Measurements from ENCODE around the gene MBD2. TPM values are rescaled to one million over a fixed set of nuclear protein-coding genes. Genes with fewer than 3 reads are reported as not detected.
"Not testable (repeated sequence)": the region's sequence is repeated elsewhere in the genome, so short reads cannot be mapped to it uniquely, and the experiment has no call there.

MBD2 gene
- total and polyA plus RNA-seq, 2 donors from 2014 or later, result 79.1 to 123 TPM

DNA sequence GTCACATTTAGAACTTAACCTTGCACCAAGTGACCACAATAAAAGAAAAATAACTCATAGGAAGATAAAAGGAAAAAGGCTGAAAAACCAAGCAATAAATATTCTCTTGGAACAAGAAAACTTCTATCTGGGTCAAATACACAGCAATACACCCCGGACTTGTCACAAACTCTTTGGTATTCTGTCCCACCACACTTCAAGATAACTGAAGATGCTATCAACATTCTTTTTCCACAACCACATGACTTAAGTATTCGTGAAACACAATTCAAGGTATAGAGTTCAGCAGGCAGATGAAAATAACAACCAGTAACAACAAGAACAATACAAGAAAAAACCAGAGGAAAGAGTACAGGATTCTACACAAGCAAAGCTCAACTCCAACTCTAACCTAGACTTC, 18.0 kb downstream of the MBD2 start:
- peaks cover 0 to 9% (median 3%) of the 10 kb centered on the region in 3 donors for H3K36me3 ChIP-seq (ENCODE audit: control insufficient read depth in 2 of 3, insufficient read depth in 3 of 3, low read length in 3 of 3)
- no peaks in the 10 kb centered on the region for H3K27me3 ChIP-seq (ENCODE audit: control insufficient read depth, insufficient read depth, low read length)
- H3K27ac ChIP-seq (ENCODE audit: low read depth in 2 of 2, low read length in 2 of 2), result no peak overlapping the region
- no peak overlapping the region for H3K9ac ChIP-seq (ENCODE audit: low read length in 3 of 3)
- H3K4me1 ChIP-seq (ENCODE audit: control insufficient read depth in 2 of 3, insufficient read depth in 2 of 3, low read depth in 1 of 3, low read length in 3 of 3), result peaks cover 3 to 14% (median 7%) of the 10 kb centered on the region in 3 donors
- intact Hi-C loops (cut with DNase I), result no loop called here
- no peak overlapping the region for H3K4me3 ChIP-seq (ENCODE audit: low read length in 3 of 3)
- TF ChIP-seq, protein P1, sequence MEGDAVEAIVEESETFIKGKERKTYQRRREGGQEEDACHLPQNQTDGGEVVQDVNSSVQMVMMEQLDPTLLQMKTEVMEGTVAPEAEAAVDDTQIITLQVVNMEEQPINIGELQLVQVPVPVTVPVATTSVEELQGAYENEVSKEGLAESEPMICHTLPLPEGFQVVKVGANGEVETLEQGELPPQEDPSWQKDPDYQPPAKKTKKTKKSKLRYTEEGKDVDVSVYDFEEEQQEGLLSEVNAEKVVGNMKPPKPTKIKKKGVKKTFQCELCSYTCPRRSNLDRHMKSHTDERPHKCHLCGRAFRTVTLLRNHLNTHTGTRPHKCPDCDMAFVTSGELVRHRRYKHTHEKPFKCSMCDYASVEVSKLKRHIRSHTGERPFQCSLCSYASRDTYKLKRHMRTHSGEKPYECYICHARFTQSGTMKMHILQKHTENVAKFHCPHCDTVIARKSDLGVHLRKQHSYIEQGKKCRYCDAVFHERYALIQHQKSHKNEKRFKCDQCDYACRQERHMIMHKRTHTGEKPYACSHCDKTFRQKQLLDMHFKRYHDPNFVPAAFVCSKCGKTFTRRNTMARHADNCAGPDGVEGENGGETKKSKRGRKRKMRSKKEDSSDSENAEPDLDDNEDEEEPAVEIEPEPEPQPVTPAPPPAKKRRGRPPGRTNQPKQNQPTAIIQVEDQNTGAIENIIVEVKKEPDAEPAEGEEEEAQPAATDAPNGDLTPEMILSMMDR (IDR thresholded peaks at IDR 0.05; ENCODE audit: borderline replicate concordance, extremely low read depth, insufficient read depth), result no peak
- no peaks in the 10 kb centered on the region for H3K9me3 ChIP-seq (ENCODE audit: control insufficient read depth in 2 of 3, insufficient read depth in 1 of 3, low read length in 3 of 3)
- FAIRE-seq (no peak), DNase-seq (no peak)

DNA sequence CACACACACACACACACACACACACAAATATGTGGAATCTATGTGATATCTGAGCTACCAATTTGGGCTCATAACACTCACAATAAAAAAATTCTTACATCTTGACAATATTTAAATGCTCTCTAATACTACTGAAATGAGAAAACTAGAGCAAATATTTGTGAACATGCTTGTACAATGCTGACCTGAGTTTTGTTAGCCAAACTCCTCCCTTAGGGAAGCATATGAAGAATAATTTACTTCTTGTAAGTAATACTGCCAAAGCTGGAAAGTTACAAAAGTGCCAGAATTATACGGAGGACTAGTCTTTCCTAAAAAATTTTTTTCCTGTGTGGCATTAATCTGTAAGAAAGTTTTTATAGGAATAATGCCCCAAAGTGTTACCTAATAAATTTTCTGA, 18.5 kb downstream of the MBD2 start:
- Histone ChIP-seq H3K9me3 (ENCODE audit: control insufficient read depth in 2 of 3, insufficient read depth in 1 of 3, low read length in 3 of 3) (no peaks in the 10 kb centered on the region), H3K27ac (ENCODE audit: low read depth in 2 of 2, low read length in 2 of 2) (no peak overlapping the region), H3K4me1 (ENCODE audit: control insufficient read depth in 2 of 3, insufficient read depth in 2 of 3, low read depth in 1 of 3, low read length in 3 of 3) (peaks cover 3 to 14% (median 7%) of the 10 kb centered on the region in 3 donors), H3K4me3 (ENCODE audit: low read length in 3 of 3) (peak overlapping the region in 1 of 3 donors; percentile 32), H3K9ac (ENCODE audit: low read length in 3 of 3) (no peak overlapping the region), H3K36me3 (ENCODE audit: control insufficient read depth in 2 of 3, insufficient read depth in 3 of 3, low read length in 3 of 3) (peaks cover 0 to 9% (median 3%) of the 10 kb centered on the region in 3 donors), H3K27me3 (ENCODE audit: control insufficient read depth, insufficient read depth, low read length) (no peaks in the 10 kb centered on the region)
- peak in 1 of 5 donors; percentile 48 for DNase-seq
- FAIRE-seq, result peak; percentile 46
- TF ChIP-seq, protein P1 (IDR thresholded peaks at IDR 0.05; ENCODE audit: borderline replicate concordance, extremely low read depth, insufficient read depth), result no peak
- intact Hi-C loops (cut with DNase I), result no loop called here

DNA sequence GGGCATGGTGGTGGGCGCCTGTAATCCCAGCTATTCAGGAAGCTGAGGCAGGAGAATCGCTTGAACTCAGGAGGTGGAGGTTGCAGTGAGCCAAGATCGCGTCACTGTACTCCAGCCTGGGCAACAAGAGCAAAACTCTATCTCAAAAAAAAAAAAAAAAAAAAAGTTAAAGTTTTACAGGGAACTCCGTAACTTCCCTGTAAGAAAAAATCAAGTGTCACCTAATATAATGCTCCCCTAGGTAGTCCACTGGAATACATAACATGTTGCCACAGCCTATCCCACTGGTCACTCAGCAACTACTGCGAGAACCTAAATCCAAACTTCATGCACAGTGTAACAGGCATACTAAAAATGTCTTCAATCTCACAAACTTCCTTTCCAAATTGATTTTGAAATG, 19.0 kb downstream of the MBD2 start:
- H3K4me1 ChIP-seq (ENCODE audit: control insufficient read depth in 2 of 3, insufficient read depth in 2 of 3, low read depth in 1 of 3, low read length in 3 of 3), result peaks cover 3 to 14% (median 6%) of the 10 kb centered on the region in 3 donors
- H3K27ac ChIP-seq (ENCODE audit: low read depth in 2 of 2, low read length in 2 of 2); H3K9me3 ChIP-seq (ENCODE audit: control insufficient read depth in 2 of 3, insufficient read depth in 1 of 3, low read length in 3 of 3); DNase-seq; H3K9ac ChIP-seq (ENCODE audit: low read length in 3 of 3); H3K36me3 ChIP-seq (ENCODE audit: control insufficient read depth in 2 of 3, insufficient read depth in 3 of 3, low read length in 3 of 3); intact Hi-C loops (cut with DNase I); FAIRE-seq; H3K27me3 ChIP-seq (ENCODE audit: control insufficient read depth, insufficient read depth, low read length): not testable (repeated sequence)
- peak overlapping the region in 2 of 3 donors; percentile 32 to 47 for H3K4me3 ChIP-seq (ENCODE audit: low read length in 3 of 3)

DNA sequence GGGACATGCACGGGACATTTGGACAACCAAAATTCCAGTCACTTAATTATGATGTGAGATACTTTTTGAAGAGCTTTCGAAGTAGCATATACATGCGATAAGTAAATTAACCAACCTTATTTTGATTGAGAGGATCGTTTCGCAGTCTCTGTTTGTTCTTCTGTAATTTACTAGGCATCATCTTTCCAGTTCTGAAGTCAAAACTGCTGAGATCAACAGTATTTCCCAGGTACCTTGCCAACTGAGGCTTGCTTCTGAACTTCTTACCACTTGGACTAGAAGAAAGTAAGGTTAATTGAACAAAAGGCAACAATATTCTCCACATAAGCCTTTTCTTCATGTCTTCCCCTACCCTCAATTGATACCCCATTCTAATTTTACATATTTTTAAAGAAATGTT, 19.6 kb downstream of the MBD2 start:
- no peak overlapping the region for H3K27ac ChIP-seq (ENCODE audit: low read depth in 2 of 2, low read length in 2 of 2)

More for the DNA sequence above, 19.6 kb downstream of the MBD2 start:
- H3K27me3 ChIP-seq (ENCODE audit: control insufficient read depth, insufficient read depth, low read length), result no peaks in the 10 kb centered on the region
- H3K9ac ChIP-seq (ENCODE audit: low read length in 3 of 3), result no peak overlapping the region
- H3K4me1 ChIP-seq (ENCODE audit: control insufficient read depth in 2 of 3, insufficient read depth in 2 of 3, low read depth in 1 of 3, low read length in 3 of 3), result peaks cover 3 to 14% (median 4%) of the 10 kb centered on the region in 3 donors
- no peak overlapping the region for H3K4me3 ChIP-seq (ENCODE audit: low read length in 3 of 3)
- TF ChIP-seq, protein P1 (IDR thresholded peaks at IDR 0.05; ENCODE audit: borderline replicate concordance, extremely low read depth, insufficient read depth), result no peak
- intact Hi-C loops (cut with DNase I), result no loop called here
- peaks cover 0 to 9% (median 3%) of the 10 kb centered on the region in 3 donors for H3K36me3 ChIP-seq (ENCODE audit: control insufficient read depth in 2 of 3, insufficient read depth in 3 of 3, low read length in 3 of 3)
- FAIRE-seq (no peak), DNase-seq (no peak)
- H3K9me3 ChIP-seq (ENCODE audit: control insufficient read depth in 2 of 3, insufficient read depth in 1 of 3, low read length in 3 of 3), result no peaks in the 10 kb centered on the region
